Keratinocyte (primary cell): ENCODE results near the gene BABAM2. TPM values are rescaled to one million over a fixed set of nuclear protein-coding genes. Genes with fewer than 3 reads are reported as not detected.
A peak's percentile ranks its signal among the peaks of the same experiment; 100 is the strongest.

Experiments used
- DNase-seq: peaks from one replicate; pipeline ENCODE4 v3.0.0-alpha.2; 2011; ENCODE audit warnings: low read depth, missing footprints, low spot score
- FAIRE-seq: peaks from 2 replicates; lab custom pipeline; 2011; peaks lifted over from hg19 to GRCh38; lab: Jason Lieb, UNC
- H2AFZ ChIP-seq: 2 replicates; pipeline ENCODE4 v1.6.0; 2012; ENCODE audit warnings: low read length, control low read depth, inconsistent platforms; ENCODE audit not compliant: control insufficient read depth
- H3K27ac ChIP-seq: 2 replicates; pipeline ENCODE4 v1.5.1; 2011; ENCODE audit warnings: low read length; ENCODE audit not compliant: control insufficient read depth, insufficient read depth
- H3K27me3 ChIP-seq: 3 replicates; pipeline ENCODE4 v1.6.0; 2011; ENCODE audit warnings: low read length; ENCODE audit not compliant: control insufficient read depth, insufficient read depth; ENCODE audit errors: extremely low read depth
- H3K36me3 ChIP-seq, 2 experiments: 2 replicates in 1 of 2; 3 replicates in 1 of 2; pipeline ENCODE4 v1.5.1; 2011; ENCODE audit warnings: low read length in 2 of 2, mild to moderate bottlenecking in 1 of 2; ENCODE audit not compliant: control insufficient read depth in 2 of 2, insufficient read depth in 2 of 2; ENCODE audit errors: extremely low read depth in 1 of 2
- H3K4me1 ChIP-seq: 3 replicates; pipeline ENCODE4 v1.5.1; 2011; ENCODE audit warnings: low read length; ENCODE audit not compliant: control insufficient read depth, insufficient read depth; ENCODE audit errors: extremely low read depth
- H3K4me2 ChIP-seq: 3 replicates; pipeline ENCODE4 v1.6.0; 2011; ENCODE audit warnings: low read depth, low read length; ENCODE audit not compliant: control insufficient read depth, insufficient read depth; ENCODE audit errors: extremely low read depth
- H3K4me3 ChIP-seq, 3 experiments: fragments of 200-600 bp in 1 of 3; sonication (generic) in 1 of 3; 2 replicates in 2 of 3; 3 replicates in 1 of 3; pipeline ENCODE4 v1.5.1; 2011 to 2016; ENCODE audit warnings: low read length in 3 of 3, mild to moderate bottlenecking in 3 of 3, control low read depth in 2 of 3, inconsistent platforms in 1 of 3, low read depth in 1 of 3, mixed read lengths in 1 of 3, mixed run types in 1 of 3, moderate library complexity in 1 of 3; ENCODE audit not compliant: control insufficient read depth in 2 of 3, insufficient read depth in 2 of 3; ENCODE audit errors: extremely low read depth in 1 of 3
- H3K79me2 ChIP-seq: 2 replicates; pipeline ENCODE4 v1.6.0; 2012; ENCODE audit warnings: low read length; ENCODE audit not compliant: control insufficient read depth, insufficient read depth
- H3K9ac ChIP-seq: 3 replicates; pipeline ENCODE4 v1.6.0; 2011; ENCODE audit warnings: low read length; ENCODE audit not compliant: control insufficient read depth, insufficient read depth; ENCODE audit errors: extremely low read depth
- H3K9me1 ChIP-seq: 3 replicates; pipeline ENCODE4 v1.6.0; 2011; ENCODE audit warnings: low read length; ENCODE audit not compliant: control insufficient read depth, insufficient read depth; ENCODE audit errors: extremely low read depth
- H3K9me3 ChIP-seq: 2 replicates; pipeline ENCODE4 v1.5.1; 2012; ENCODE audit warnings: low read depth, low read length; ENCODE audit not compliant: control insufficient read depth
- H4K20me1 ChIP-seq: 3 replicates; pipeline ENCODE4 v1.6.0; 2011; ENCODE audit warnings: low read length; ENCODE audit not compliant: control insufficient read depth, insufficient read depth; ENCODE audit errors: extremely low read depth
- CTCF ChIP-seq, 3 experiments: IDR thresholded peaks in 1 of 3; conservative IDR thresholded peaks in 1 of 3; optimal IDR thresholded peaks in 1 of 3; 2 replicates in 2 of 3; 3 replicates in 1 of 3; pipeline versions ENCODE3 to v1.5.1; 2011; ENCODE audit warnings: low read length in 3 of 3, mild to moderate bottlenecking in 3 of 3, moderate library complexity in 2 of 3, control low read depth in 1 of 3, inconsistent platforms in 1 of 3; ENCODE audit not compliant: insufficient read depth in 2 of 3; ENCODE audit errors: extremely low read depth in 1 of 3
- EZH2 ChIP-seq: IDR thresholded peaks from one replicate; pipeline ENCODE4 v1.6.1; 2012; ENCODE audit warnings: inconsistent platforms, mild to moderate bottlenecking, low read length, moderate library complexity
- dilution Hi-C: fragments of 300-500 bp; cut with MboI; formaldehyde crosslinking; loops from one replicate; pipeline ENCODE4 v1.7.0; 2020; ENCODE audit warnings: low sequenced_read_pairs; ENCODE audit not compliant: extremely low pct_ligation_motif_present
- polyA plus RNA-seq, 5 experiments: library from polyadenylated mRNA; depleted of rRNA in 3 of 5; stranded (reverse) in 3 of 5; stranded (forward) in 1 of 5; unstranded in 1 of 5; fragments of >200 nt; gene quantifications; 1 replicate in 1 of 5; 2 replicates in 3 of 5; 3 replicates in 1 of 5; pipeline versions ENCODE4 v1.2.1 to v1.2.3, GENCODE V29; 2011 to 2012; ENCODE audit warnings: missing spikeins in 2 of 5, low read depth in 1 of 5, low replicate concordance in 1 of 5

Gene BABAM2
- polyA plus RNA-seq, 1 donor (not counting 4 experiments of a cell fraction or from before 2014, with no cell fraction given): 29.8 TPM

- Histone ChIP-seq H3K9me1 (no peaks in the 10 kb centered on the region), H4K20me1 (no peaks in the 10 kb centered on the region), H3K9me3 (no peaks in the 10 kb centered on the region), H3K36me3 (no peaks in the 10 kb centered on the region), H3K79me2 (no peaks in the 10 kb centered on the region), H3K27me3 (no peaks in the 10 kb centered on the region), H3K4me1 (peaks cover 5% of the 10 kb centered on the region), H2AFZ (no peak overlapping the region), H3K9ac (no peak overlapping the region), H3K4me3 (no peak overlapping the region), H3K4me2 (no peak overlapping the region), H3K27ac (no peak overlapping the region)
- FAIRE-seq: no peak
- DNase-seq: no peak
- dilution Hi-C loops: no loop called here
- no peak for TF ChIP-seq CTCF (optimal IDR thresholded peaks at IDR 0.05 in 1 of 3, IDR thresholded peaks at IDR 0.05 in 1 of 3, conservative IDR thresholded peaks at IDR 0.05 in 1 of 3; ENCODE audit: extremely low read depth in 1 of 3, insufficient read depth in 2 of 3, low read length in 3 of 3)
- no peak for TF ChIP-seq EZH2
Measured at GRCh38 chr2:27903018-27903417, 12.5 kb downstream of the BABAM2 start.

- no peaks in the 10 kb centered on the region for H3K36me3 ChIP-seq
- no peak overlapping the region for H3K4me3 ChIP-seq
- H3K4me1 ChIP-seq: peaks cover 5% of the 10 kb centered on the region
- dilution Hi-C loops: no loop called here
- H2AFZ ChIP-seq: no peak overlapping the region
- no peak overlapping the region for H3K27ac ChIP-seq
- no peaks in the 10 kb centered on the region for H3K79me2 ChIP-seq
- H3K27me3 ChIP-seq: no peaks in the 10 kb centered on the region
- DNase-seq (no peak), FAIRE-seq (peak; percentile 68)
- H3K9me3 ChIP-seq: no peaks in the 10 kb centered on the region
- TF ChIP-seq CTCF (optimal IDR thresholded peaks at IDR 0.05 in 1 of 3, IDR thresholded peaks at IDR 0.05 in 1 of 3, conservative IDR thresholded peaks at IDR 0.05 in 1 of 3; ENCODE audit: extremely low read depth in 1 of 3, insufficient read depth in 2 of 3, low read length in 3 of 3) (no peak), EZH2 (no peak)
- H3K9ac ChIP-seq: no peak overlapping the region
- no peak overlapping the region for H3K4me2 ChIP-seq
- no peaks in the 10 kb centered on the region for H4K20me1 ChIP-seq
- no peaks in the 10 kb centered on the region for H3K9me1 ChIP-seq
Measured at GRCh38 chr2:27903649-27904404, 13.3 kb downstream of the BABAM2 start.
